K562 (cell line): ENCODE measurements around the gene PKDCC. TPM values are rescaled to one million over a fixed set of nuclear protein-coding genes. Genes with fewer than 3 reads are reported as not detected.
A peak's percentile ranks its signal among the peaks of the same experiment; 100 is the strongest.

Experiments used
- E2F6 ChIP-seq, 2 experiments: IDR thresholded peaks; 2 replicates each; pipeline ENCODE4 v1.6.1; 2011; ENCODE audit warnings: borderline replicate concordance in 1 of 2, control low read depth in 1 of 2, low read depth in 1 of 2, low read length in 1 of 2, mild to moderate bottlenecking in 1 of 2, mixed read lengths in 1 of 2, moderate library complexity in 1 of 2; ENCODE audit not compliant: insufficient read depth in 1 of 2, insufficient read length in 1 of 2, poor library complexity in 1 of 2, severe bottlenecking in 1 of 2; ENCODE audit errors: extremely low read depth in 1 of 2
- IRF2 ChIP-seq: sonication (generic); formaldehyde crosslinking; IDR thresholded peaks from 2 replicates; pipeline ENCODE4 v1.8.1; 2022; ENCODE audit warnings: mild to moderate bottlenecking, missing genetic modification reagents
- L3MBTL2 ChIP-seq: fragments of 450-650 bp; IDR thresholded peaks from 2 replicates; pipeline ENCODE4 v1.6.1; 2016; ENCODE audit warnings: mild to moderate bottlenecking, moderate library complexity
- NR2C2 ChIP-seq, 2 experiments: fragments of 200-800 bp in 1 of 2; sonication (Bioruptor generic) in 1 of 2; sonication (generic) in 1 of 2; formaldehyde crosslinking in 1 of 2; IDR thresholded peaks; 2 replicates each; pipeline versions ENCODE4 v1.6.1 to v1.8.0; 2016 to 2022; ENCODE audit warnings: mild to moderate bottlenecking in 1 of 2, missing compliant biosample characterization in 1 of 2, missing genetic modification characterization in 1 of 2, missing genetic modification reagents in 1 of 2
- PTRF ChIP-seq: fragments of 450-650 bp; IDR thresholded peaks from 2 replicates; pipeline ENCODE4 v1.6.1; 2016; ENCODE audit warnings: mild to moderate bottlenecking, missing genetic modification characterization, missing compliant biosample characterization
- PTTG1 ChIP-seq: fragments of 450-650 bp; IDR thresholded peaks from 2 replicates; pipeline ENCODE4 v1.6.1; 2016; ENCODE audit warnings: low read depth, mild to moderate bottlenecking, missing genetic modification characterization, missing compliant biosample characterization
- ZNF174 ChIP-seq: fragments of 250-450 bp; sonication (Bioruptor Pico); IDR thresholded peaks from 2 replicates; pipeline ENCODE4 v1.4.0; 2020; ENCODE audit warnings: mild to moderate bottlenecking
- ZNF175 ChIP-seq: fragments of 200-800 bp; sonication (Bioruptor generic); IDR thresholded peaks from 2 replicates; pipeline ENCODE4 v1.6.1; 2016; ENCODE audit warnings: low read depth, mild to moderate bottlenecking, missing genetic modification characterization, missing compliant biosample characterization
- polyA plus RNA-seq, 8 experiments: library from polyadenylated mRNA; depleted of rRNA in 4 of 8; stranded (reverse) in 5 of 8; unstranded in 3 of 8; fragments of >200 nt; fragmentation: Nextera tagmentation in 2 of 8; fragmentation: Illumina TruSeq in 1 of 8; extraction: Ambion mirVana in 2 of 8; extraction: Trizol in 1 of 8; gene quantifications; 2 replicates each; pipeline versions ENCODE4 v1.2.1 to v1.2.3, GENCODE V29; 2011 to 2014; ENCODE audit warnings: inconsistent platforms in 1 of 8, missing spikeins in 1 of 8
- total RNA-seq, 7 experiments: library from RNA; depleted of rRNA in 6 of 7; stranded (reverse); fragments of >200 nt in 6 of 7; fragmentation: Illumina TruSeq in 2 of 7; extraction: Trizol in 2 of 7; gene quantifications; 2 replicates each; pipeline versions ENCODE4 v1.2.1 to v1.2.3, GENCODE V29; 2011 to 2021; ENCODE audit warnings: low replicate concordance in 1 of 7

The PKDCC gene
- total and polyA plus RNA-seq, 9 of the 15 experiments (the other 6 are each of a cell fraction or from before 2014, with no cell fraction given): 0.62 to 14.8 (median 1.3) TPM; not detected in 2

DNA sequence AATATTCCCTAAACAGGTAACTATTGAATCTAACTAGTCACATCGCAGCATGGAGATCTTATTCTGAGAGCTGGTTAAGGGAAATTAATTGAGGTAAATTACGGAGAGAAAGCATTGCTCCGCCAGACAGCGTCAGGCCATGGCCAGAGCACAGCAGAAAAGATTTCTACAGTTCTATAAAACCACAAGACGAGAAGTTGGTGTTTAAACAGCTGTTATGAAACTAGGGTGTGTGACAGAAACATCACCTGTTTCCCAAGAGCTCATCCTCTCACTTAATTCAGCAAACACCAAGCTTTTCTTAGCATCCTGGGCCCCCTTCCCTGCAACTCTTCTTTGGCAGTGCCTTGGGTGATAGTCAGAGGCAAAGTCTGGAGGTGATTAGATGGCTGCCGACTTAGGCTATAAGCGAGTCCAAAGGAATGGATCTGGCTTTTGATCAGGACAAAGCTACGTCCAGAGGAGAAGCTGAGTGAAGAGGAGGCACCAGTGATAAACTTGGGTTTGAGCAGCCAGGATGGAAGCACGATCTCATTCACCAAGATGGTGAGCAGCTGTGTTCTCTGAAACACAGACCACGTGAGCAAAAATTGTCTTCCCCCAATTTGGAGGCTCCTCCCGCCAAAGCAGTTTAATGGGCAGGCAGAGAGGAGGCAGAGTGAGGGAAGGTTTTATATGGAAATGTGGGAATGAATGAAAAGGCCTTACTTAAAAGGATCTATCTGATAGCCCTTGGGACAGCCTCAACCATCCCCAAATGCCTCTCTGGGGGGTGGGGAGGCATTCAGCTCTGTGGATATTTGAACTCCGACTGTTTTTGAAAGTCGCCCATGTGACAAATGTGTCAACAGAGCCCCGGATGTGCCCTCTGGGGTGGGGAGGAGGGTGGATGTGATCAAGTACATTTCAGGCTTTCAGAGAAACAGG, 57.8 kb downstream of the PKDCC start (continued):
- TF ChIP-seq NR2C2 (CRISPR knock-in tag; IDR thresholded peaks at IDR 0.05): no peak
- no peak for TF ChIP-seq NR2C2 (tag; IDR thresholded peaks at IDR 0.05)
- TF ChIP-seq L3MBTL2: peak; percentile 63
- TF ChIP-seq ZNF174 (CRISPR knock-in tag): no peak
- TF ChIP-seq E2F6 (IDR thresholded peaks at IDR 0.05; ENCODE audit: borderline replicate concordance in 1 of 2, extremely low read depth in 1 of 2, insufficient read depth in 1 of 2, insufficient read length in 1 of 2, low read depth in 1 of 2, low read length in 1 of 2, poor library complexity in 1 of 2, severe bottlenecking in 1 of 2): peak in 1 of 2 experiments; percentile 8
- no peak for TF ChIP-seq PTRF
- TF ChIP-seq ZNF175 (CRISPR knock-in tag): no peak
- no peak for TF ChIP-seq PTTG1 (tag)
- no peak for TF ChIP-seq IRF2
- TF ChIP-seq, all 486 proteins: peak for 4
